GM06990 (cell line): ENCODE data around the gene NFXL1.

Source experiments
- DNase-seq: peaks from one replicate; pipeline ENCODE4 v3.0.0-alpha.2; 2011; ENCODE audit not compliant: insufficient read length; ENCODE audit errors: extremely low read depth
- H3K27me3 ChIP-seq: replicated peaks from 2 replicates; pipeline ENCODE4 v1.6.0; 2011; ENCODE audit warnings: low read length; ENCODE audit not compliant: control insufficient read depth, insufficient read depth
- H3K36me3 ChIP-seq: 2 replicates; pipeline ENCODE4 v1.5.1; 2011; ENCODE audit warnings: low read length; ENCODE audit not compliant: control insufficient read depth, insufficient read depth
- H3K4me3 ChIP-seq: replicated peaks from 2 replicates; pipeline ENCODE4 v1.5.1; 2011; ENCODE audit warnings: low read depth, mild to moderate bottlenecking, control low read depth, low read length
- TF ChIP-seq, protein P1 (sequence below): IDR thresholded peaks from 2 replicates; pipeline ENCODE4 v1.5.1; 2011; ENCODE audit warnings: low read length, control low read depth, mild to moderate bottlenecking, inconsistent platforms; ENCODE audit not compliant: insufficient read depth, poor library complexity, severe bottlenecking

Gene NFXL1

DNA sequence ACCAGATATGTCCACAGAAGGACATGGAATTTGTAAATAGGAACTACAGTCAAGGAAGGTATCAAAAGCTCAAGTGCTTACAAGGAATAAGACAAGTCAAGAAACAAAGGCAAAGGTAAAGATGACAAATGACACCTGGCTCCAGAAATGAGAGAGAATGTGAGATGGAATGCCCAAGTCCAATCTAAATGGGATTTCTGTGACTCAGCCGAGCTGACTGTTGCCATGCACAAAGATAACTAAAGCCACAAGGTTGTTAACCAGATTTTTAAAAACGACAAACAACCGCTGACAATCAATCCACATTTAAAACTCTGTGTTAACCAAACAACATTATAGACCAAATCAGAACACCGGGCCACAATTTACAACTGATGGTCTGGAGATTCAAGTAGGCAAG is 1.1 kb downstream of the NFXL1 start:
- no peak for DNase-seq
- Histone ChIP-seq H3K4me3 (peak overlapping the region; percentile 89), H3K27me3 (no peaks in the 10 kb centered on the region), H3K36me3 (no peaks in the 10 kb centered on the region)
- TF ChIP-seq, protein P1, sequence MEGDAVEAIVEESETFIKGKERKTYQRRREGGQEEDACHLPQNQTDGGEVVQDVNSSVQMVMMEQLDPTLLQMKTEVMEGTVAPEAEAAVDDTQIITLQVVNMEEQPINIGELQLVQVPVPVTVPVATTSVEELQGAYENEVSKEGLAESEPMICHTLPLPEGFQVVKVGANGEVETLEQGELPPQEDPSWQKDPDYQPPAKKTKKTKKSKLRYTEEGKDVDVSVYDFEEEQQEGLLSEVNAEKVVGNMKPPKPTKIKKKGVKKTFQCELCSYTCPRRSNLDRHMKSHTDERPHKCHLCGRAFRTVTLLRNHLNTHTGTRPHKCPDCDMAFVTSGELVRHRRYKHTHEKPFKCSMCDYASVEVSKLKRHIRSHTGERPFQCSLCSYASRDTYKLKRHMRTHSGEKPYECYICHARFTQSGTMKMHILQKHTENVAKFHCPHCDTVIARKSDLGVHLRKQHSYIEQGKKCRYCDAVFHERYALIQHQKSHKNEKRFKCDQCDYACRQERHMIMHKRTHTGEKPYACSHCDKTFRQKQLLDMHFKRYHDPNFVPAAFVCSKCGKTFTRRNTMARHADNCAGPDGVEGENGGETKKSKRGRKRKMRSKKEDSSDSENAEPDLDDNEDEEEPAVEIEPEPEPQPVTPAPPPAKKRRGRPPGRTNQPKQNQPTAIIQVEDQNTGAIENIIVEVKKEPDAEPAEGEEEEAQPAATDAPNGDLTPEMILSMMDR = no peak

DNA sequence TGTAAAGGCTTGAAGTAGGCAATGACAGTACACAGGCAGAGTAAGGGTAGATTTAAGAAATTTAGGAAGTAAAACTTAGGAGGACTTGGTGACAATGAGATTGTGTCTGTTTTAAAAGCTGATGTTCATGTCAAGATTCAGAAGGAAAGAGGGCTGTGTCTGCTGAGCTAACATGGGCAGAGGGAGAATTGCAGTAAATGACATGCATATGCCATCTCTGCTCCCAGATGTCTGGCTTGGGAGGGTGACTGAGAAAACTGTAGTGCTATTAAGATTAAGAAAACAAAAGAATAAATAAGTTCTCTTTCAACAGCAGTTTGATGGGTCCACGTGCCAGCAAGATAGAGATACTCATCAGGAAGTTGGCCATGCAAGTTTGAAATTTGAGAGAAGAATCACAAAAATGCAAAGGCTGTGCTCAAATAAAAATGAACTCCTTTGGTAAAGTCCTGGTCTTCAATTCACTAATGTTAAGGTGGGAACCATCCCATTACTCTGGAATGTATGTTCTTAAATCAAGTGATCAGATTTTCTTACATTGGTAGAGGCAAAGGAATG is 7.2 kb downstream of the NFXL1 start:
- TF ChIP-seq, protein P1 = no peak
- no peak overlapping the region for H3K4me3 ChIP-seq
- H3K36me3 ChIP-seq = peaks cover 5% of the 10 kb centered on the region
- H3K27me3 ChIP-seq = no peaks in the 10 kb centered on the region
- DNase-seq = no peak

DNA sequence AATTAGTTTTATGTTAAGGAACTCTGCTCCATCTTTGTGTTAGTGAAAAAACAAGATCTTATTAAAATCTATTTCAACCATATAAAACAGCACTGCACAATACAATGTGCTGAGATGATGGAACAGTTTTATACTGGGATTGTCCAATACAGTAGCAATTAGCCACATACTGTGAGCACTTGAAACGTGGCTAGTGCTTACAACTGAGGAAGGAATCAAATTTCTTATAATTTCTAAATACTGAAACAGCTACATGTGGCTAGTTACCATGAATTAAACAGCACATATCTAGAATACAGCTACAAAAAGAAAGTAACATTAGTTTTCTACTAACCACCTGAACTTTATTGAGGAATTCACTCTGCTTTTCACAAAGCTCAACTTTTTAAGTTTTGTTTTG is 14.7 kb downstream of the NFXL1 start:
- TF ChIP-seq, protein P1 = no peak
- DNase-seq = no peak
- H3K36me3 ChIP-seq = peaks cover 3% of the 10 kb centered on the region

DNA sequence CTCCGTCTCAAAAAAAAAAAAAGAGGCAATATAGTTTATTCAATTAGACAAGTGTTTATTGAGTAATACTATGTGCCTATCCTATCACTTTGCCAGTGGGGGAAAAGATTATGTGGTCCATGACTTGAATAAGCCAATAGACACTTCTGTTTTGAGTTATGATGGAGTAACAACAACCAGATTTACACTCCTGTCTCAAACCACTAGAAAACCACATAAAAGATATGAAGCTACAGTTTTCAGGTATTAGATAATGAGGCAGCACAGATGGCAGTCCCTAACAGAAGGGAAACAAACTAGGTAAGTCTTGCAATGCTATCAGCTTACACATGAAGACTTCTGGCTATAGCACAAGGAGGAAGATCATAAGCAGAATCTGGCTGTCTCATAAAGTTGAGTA is 22.5 kb downstream of the NFXL1 start:
- Histone ChIP-seq H3K4me3 (no peak overlapping the region), H3K27me3 (no peaks in the 10 kb centered on the region), H3K36me3 (peaks cover 4% of the 10 kb centered on the region)
- TF ChIP-seq, protein P1 = no peak
- no peak for DNase-seq

More for the DNA sequence above, 14.7 kb downstream of the NFXL1 start:
- Histone ChIP-seq H3K27me3 (no peaks in the 10 kb centered on the region), H3K4me3 (no peak overlapping the region)

DNA sequence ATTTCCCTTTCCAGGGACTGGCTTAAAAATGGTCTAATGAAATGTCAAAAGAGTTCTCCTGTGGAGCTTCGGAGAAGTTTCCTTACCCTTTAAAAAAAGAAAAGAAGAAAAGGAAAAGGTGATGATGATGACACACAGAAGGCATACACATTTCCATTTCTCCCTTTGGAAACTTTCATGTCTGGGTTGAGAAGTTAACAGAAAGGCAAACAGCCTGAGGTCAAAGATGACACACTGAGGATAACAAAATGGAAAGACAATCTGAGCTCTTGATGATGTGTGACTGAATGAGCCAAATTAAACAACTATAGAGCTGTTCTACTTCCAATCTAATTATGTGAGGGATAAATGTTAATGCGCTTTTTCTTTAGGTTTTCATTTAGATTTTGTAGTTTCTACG is 32.2 kb downstream of the NFXL1 start:
- TF ChIP-seq, protein P1 = no peak
- no peaks in the 10 kb centered on the region for H3K27me3 ChIP-seq
- H3K4me3 ChIP-seq = no peak overlapping the region
- DNase-seq = no peak
- H3K36me3 ChIP-seq = peaks cover 5% of the 10 kb centered on the region

DNA sequence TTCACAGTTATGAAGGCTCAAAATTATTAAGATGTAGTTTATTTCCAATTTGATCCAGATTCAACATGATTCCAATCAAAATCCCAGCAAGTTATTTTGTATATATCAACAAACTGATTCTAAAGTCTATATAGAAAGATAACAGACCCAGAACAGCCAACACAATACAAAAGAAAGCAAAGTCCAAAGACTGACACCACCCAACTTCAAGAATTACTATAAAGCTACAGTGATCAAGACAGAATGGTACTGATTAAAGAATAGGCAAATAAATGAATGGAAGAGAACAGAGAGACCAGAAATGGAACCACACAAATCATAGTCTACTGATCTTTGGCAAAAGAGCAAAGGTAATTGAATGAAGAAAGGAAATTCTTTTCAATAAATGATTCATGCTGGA is 34.9 kb downstream of the NFXL1 start:
- Histone ChIP-seq H3K36me3 (peaks cover 7% of the 10 kb centered on the region), H3K27me3 (no peaks in the 10 kb centered on the region), H3K4me3 (no peak overlapping the region)
- no peak for DNase-seq
- TF ChIP-seq, protein P1 = no peak
